GM12872 (cell line): Measurements from ENCODE around the gene MFSD11.

Source experiments
- CTCF ChIP-seq: IDR thresholded peaks from 3 replicates; pipeline ENCODE4 v1.5.1; 2011; ENCODE audit warnings: low read depth, mild to moderate bottlenecking, low read length, moderate library complexity; ENCODE audit not compliant: insufficient read depth

MFSD11 gene

DNA sequence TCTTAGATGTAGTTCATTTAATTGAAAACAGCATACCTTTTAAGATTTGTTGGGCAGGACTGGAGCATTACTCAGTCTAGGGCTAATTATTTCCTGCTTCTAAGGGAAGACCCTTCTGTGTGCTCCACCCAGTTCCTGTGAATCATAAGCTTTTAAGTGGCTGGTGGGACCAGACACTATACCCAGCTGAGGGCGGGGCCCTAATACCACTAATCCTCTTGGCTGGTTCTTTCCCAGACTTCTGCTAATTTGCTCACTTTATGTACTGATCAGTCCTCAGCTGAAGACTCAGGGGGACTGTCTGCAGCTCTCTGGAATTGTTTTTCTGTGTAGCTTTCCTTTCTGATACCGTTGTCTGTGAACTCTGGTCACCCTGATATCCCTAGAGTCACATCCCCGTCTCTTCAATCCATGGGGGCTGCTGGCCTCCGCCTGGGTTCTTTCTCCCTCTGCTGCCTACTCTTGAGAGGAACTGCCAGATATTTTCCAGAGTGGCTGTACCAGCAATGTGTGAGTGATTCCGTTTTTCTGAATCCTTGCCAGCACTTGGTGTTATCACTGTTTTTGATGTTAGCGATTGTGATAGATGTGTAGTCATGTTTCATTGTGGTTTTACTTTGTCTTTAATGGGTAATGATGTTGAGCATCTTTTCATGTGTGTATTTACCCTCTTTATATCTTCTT is 35.1 kb downstream of the MFSD11 start:
- no peak for TF ChIP-seq CTCF

DNA sequence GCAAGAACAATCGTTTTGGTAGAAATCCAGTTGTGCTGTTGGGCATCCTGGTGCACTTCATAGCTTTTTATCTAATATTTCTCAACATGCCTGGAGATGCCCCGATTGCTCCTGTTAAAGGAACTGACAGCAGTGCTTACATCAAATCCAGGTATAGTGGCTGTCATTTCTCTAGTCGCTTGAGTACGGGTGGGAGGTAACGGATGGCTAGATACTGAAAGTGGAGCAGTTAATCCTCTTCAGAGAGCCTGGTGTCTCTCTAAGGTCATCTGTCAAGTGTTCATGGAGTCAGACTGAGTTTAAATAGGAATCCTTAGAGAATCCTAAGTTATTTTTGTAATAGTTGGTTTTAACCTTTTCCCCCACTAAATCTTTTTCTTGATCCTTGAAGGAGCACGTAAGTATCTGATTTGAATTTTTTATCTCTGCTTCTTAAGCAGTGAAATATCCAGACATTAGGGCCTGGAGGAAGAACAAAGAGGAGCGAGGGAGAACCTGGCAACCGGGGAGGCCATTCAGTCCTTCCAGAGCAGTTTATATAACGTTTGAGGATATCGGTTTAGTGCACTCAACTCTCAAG is 37.2 kb downstream of the MFSD11 start:
- no peak for TF ChIP-seq CTCF

GRCh38 chr17:76781056-76781982 is 43.4 kb downstream of the MFSD11 start:
- no peak for TF ChIP-seq CTCF

DNA sequence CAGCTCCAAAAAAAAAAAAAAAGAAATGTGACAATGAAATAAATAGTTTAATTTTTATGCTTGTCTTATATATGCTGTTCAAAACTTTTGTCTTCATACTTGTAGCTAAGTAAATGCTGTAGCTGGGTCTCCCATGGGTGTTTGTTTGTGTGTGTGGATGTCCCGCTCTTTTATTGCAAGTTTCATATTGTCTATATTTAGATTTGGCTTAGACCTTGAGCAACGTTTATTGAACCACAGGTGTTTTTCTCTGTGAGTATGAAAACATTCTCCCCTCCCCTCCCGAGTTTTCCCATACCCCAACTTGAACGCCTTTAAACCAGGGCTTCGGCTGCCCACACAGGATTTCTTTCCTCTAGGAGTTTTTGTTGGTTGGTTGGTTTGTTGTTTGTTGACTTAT is 45.2 kb downstream of the MFSD11 start:
- no peak for TF ChIP-seq CTCF

DNA sequence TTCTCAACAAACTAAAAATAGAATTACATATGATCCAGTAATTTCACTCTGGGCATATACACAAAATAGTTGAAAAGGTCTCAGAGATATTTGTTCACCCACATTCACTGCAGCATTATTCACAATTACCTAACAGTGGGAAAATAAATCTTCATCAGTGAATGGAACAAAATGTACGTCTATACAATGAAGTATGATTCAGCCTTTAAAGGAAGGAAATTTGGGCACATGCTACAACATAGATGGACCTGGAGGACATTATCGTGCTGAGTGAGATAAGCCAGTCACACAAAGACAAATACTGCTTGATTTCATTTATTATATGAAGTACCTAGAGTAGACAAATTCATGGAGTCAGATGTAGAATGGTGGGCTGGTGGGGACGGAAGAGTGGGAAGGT is 47.0 kb downstream of the MFSD11 start:
- no peak for TF ChIP-seq CTCF

- TF ChIP-seq CTCF = no peak
Observed at GRCh38 chr17:76789235-76789788, 51.4 kb downstream of the MFSD11 start.
